Activated naive CD8-positive, alpha-beta T cell treated with anti-CD3 and anti-CD28 coated beads, Interleukin-2, amount 50 U/mL, for 24 hours (primary cell): ENCODE measurements around the gene TPO.
"Not testable (repeated sequence)": the region's sequence is repeated elsewhere in the genome, so short reads cannot be mapped to it uniquely, and the experiment has no call there.

Source experiments
- ATAC-seq: fragments of 150-1000 bp; cut with Tn5 transposase; one replicate; pipeline ENCODE4 v1.10.0; 2021
- DNase-seq: peaks from one replicate; pipeline ENCODE4 v3.0.0; 2021
- H3K27ac Mint-ChIP-seq: one replicate; pipeline ENCODE4 v1.8.0; 2021; ENCODE audit warnings: mild to moderate bottlenecking, mixed read lengths
- H3K27me3 Mint-ChIP-seq: one replicate; pipeline ENCODE4 v1.8.0; 2021; ENCODE audit warnings: mixed read lengths
- H3K36me3 Mint-ChIP-seq: one replicate; pipeline ENCODE4 v1.8.0; 2021; ENCODE audit warnings: low read depth, mixed read lengths
- H3K4me1 Mint-ChIP-seq: one replicate; pipeline ENCODE4 v1.8.0; 2021; ENCODE audit warnings: mixed read lengths
- H3K4me3 Mint-ChIP-seq: one replicate; pipeline ENCODE4 v1.8.0; 2021; ENCODE audit warnings: mild to moderate bottlenecking, moderate library complexity, mixed read lengths
- H3K9me3 Mint-ChIP-seq: one replicate; pipeline ENCODE4 v1.8.0; 2021; ENCODE audit warnings: mixed read lengths

The TPO gene

GRCh38 chr2:1478311-1479305 lies 65.3 kb downstream of the TPO start:
- no peaks in the 10 kb centered on the region for H3K9me3 Mint-ChIP-seq
- H3K27ac Mint-ChIP-seq = no peak overlapping the region
- H3K27me3 Mint-ChIP-seq = no peaks in the 10 kb centered on the region
- no peak overlapping the region for H3K4me3 Mint-ChIP-seq
- no peaks in the 10 kb centered on the region for H3K4me1 Mint-ChIP-seq
- H3K36me3 Mint-ChIP-seq = no peaks in the 10 kb centered on the region
- no peak for DNase-seq
- peak; percentile 47 for ATAC-seq

- H3K4me1 Mint-ChIP-seq = no peaks in the 10 kb centered on the region
- H3K27ac Mint-ChIP-seq = no peak overlapping the region
- no peaks in the 10 kb centered on the region for H3K9me3 Mint-ChIP-seq
- H3K36me3 Mint-ChIP-seq = no peaks in the 10 kb centered on the region
- H3K4me3 Mint-ChIP-seq = no peak overlapping the region
- H3K27me3 Mint-ChIP-seq = no peaks in the 10 kb centered on the region
- no peak for ATAC-seq
- no peak for DNase-seq
Measured at GRCh38 chr2:1479346-1479745, 66.1 kb downstream of the TPO start.

GRCh38 chr2:1480671-1481076 lies 67.4 kb downstream of the TPO start:
- H3K27me3 Mint-ChIP-seq = no peaks in the 10 kb centered on the region
- no peaks in the 10 kb centered on the region for H3K36me3 Mint-ChIP-seq
- no peaks in the 10 kb centered on the region for H3K9me3 Mint-ChIP-seq
- DNase-seq (no peak), ATAC-seq (no peak)
- H3K4me3 Mint-ChIP-seq = no peak overlapping the region
- H3K4me1 Mint-ChIP-seq = no peaks in the 10 kb centered on the region
- H3K27ac Mint-ChIP-seq = no peak overlapping the region

- DNase-seq (no peak), ATAC-seq (no peak)
- Mint-ChIP-seq H3K4me1 (no peaks in the 10 kb centered on the region), H3K27ac (no peak overlapping the region), H3K4me3 (no peak overlapping the region), H3K36me3 (no peaks in the 10 kb centered on the region), H3K9me3 (no peaks in the 10 kb centered on the region), H3K27me3 (no peaks in the 10 kb centered on the region)
Measured at GRCh38 chr2:1481406-1482252, 68.4 kb downstream of the TPO start.

- no peaks in the 10 kb centered on the region for H3K9me3 Mint-ChIP-seq
- no peak overlapping the region for H3K27ac Mint-ChIP-seq
- H3K4me1 Mint-ChIP-seq = no peaks in the 10 kb centered on the region
- H3K4me3 Mint-ChIP-seq = no peak overlapping the region
- ATAC-seq (no peak), DNase-seq (no peak)
- no peaks in the 10 kb centered on the region for H3K27me3 Mint-ChIP-seq
- H3K36me3 Mint-ChIP-seq = no peaks in the 10 kb centered on the region
Measured at GRCh38 chr2:1482253-1482675, 69.0 kb downstream of the TPO start.

- Mint-ChIP-seq H3K27ac (no peak overlapping the region), H3K4me3 (no peak overlapping the region), H3K9me3 (no peaks in the 10 kb centered on the region), H3K36me3 (no peaks in the 10 kb centered on the region), H3K4me1 (no peaks in the 10 kb centered on the region), H3K27me3 (no peaks in the 10 kb centered on the region)
- DNase-seq (no peak), ATAC-seq (no peak)
Measured at GRCh38 chr2:1482981-1483380, 69.7 kb downstream of the TPO start.

- Mint-ChIP-seq H3K4me1 (no peaks in the 10 kb centered on the region), H3K36me3 (no peaks in the 10 kb centered on the region), H3K27me3 (no peaks in the 10 kb centered on the region), H3K4me3 (no peak overlapping the region), H3K9me3 (no peaks in the 10 kb centered on the region), H3K27ac (no peak overlapping the region)
- DNase-seq (no peak), ATAC-seq (no peak)
Measured at GRCh38 chr2:1483551-1483950, 70.3 kb downstream of the TPO start.

GRCh38 chr2:1484131-1484884 lies 71.0 kb downstream of the TPO start:
- Mint-ChIP-seq H3K4me3 (no peak overlapping the region), H3K27ac (no peak overlapping the region), H3K36me3 (no peaks in the 10 kb centered on the region), H3K9me3 (no peaks in the 10 kb centered on the region), H3K27me3 (no peaks in the 10 kb centered on the region), H3K4me1 (no peaks in the 10 kb centered on the region)
- DNase-seq = no peak
- no peak for ATAC-seq

GRCh38 chr2:1486670-1487069 lies 73.4 kb downstream of the TPO start:
- no peak overlapping the region for H3K4me3 Mint-ChIP-seq

GRCh38 chr2:1487758-1488157 lies 74.5 kb downstream of the TPO start:
- Mint-ChIP-seq H3K36me3 (no peaks in the 10 kb centered on the region), H3K4me3 (no peak overlapping the region), H3K4me1 (no peaks in the 10 kb centered on the region), H3K27me3 (no peaks in the 10 kb centered on the region), H3K9me3 (no peaks in the 10 kb centered on the region), H3K27ac (no peak overlapping the region)
- ATAC-seq = no peak
- no peak for DNase-seq

More at GRCh38 chr2:1486670-1487069, 73.4 kb downstream of the TPO start:
- Mint-ChIP-seq H3K9me3 (no peaks in the 10 kb centered on the region), H3K27me3 (no peaks in the 10 kb centered on the region), H3K27ac (no peak overlapping the region), H3K36me3 (no peaks in the 10 kb centered on the region), H3K4me1 (no peaks in the 10 kb centered on the region)
- DNase-seq (no peak), ATAC-seq (no peak)

GRCh38 chr2:1488181-1488671 lies 75.0 kb downstream of the TPO start:
- Mint-ChIP-seq H3K4me3 (no peak overlapping the region), H3K36me3 (no peaks in the 10 kb centered on the region), H3K27ac (no peak overlapping the region), H3K27me3 (no peaks in the 10 kb centered on the region), H3K4me1 (no peaks in the 10 kb centered on the region), H3K9me3 (no peaks in the 10 kb centered on the region)
- ATAC-seq (no peak), DNase-seq (no peak)

GRCh38 chr2:1488851-1489250 lies 75.6 kb downstream of the TPO start:
- DNase-seq = no peak
- H3K27ac Mint-ChIP-seq = no peak overlapping the region
- ATAC-seq = no peak
- no peaks in the 10 kb centered on the region for H3K27me3 Mint-ChIP-seq
- H3K4me3 Mint-ChIP-seq = no peak overlapping the region
- H3K36me3 Mint-ChIP-seq = no peaks in the 10 kb centered on the region
- no peaks in the 10 kb centered on the region for H3K9me3 Mint-ChIP-seq
- no peaks in the 10 kb centered on the region for H3K4me1 Mint-ChIP-seq

- Mint-ChIP-seq H3K4me1 (no peaks in the 10 kb centered on the region), H3K36me3 (no peaks in the 10 kb centered on the region), H3K9me3 (no peaks in the 10 kb centered on the region), H3K4me3 (no peak overlapping the region), H3K27ac (no peak overlapping the region), H3K27me3 (no peaks in the 10 kb centered on the region)
- ATAC-seq (no peak), DNase-seq (no peak)
Measured at GRCh38 chr2:1489486-1489885, 76.2 kb downstream of the TPO start.

GRCh38 chr2:1490381-1490780 lies 77.1 kb downstream of the TPO start:
- ATAC-seq, H3K4me1 Mint-ChIP-seq, H3K27ac Mint-ChIP-seq, DNase-seq, H3K9me3 Mint-ChIP-seq, H3K4me3 Mint-ChIP-seq, H3K36me3 Mint-ChIP-seq, H3K27me3 Mint-ChIP-seq: not testable (repeated sequence)
